ENCODE data around the gene PAX4. TPM values are rescaled to one million over a fixed set of nuclear protein-coding genes. Genes with fewer than 3 reads are reported as not detected.

Gene PAX4
- polyA plus RNA-seq, 1 donor from 2014 or later: not detected

- no peak overlapping the region for H3K27ac ChIP-seq (ENCODE audit: low read length)
- H2AFZ ChIP-seq (ENCODE audit: low read depth, low read length): no peak overlapping the region
- no peaks in the 10 kb centered on the region for H4K20me1 ChIP-seq (ENCODE audit: insufficient read depth)
- no peak overlapping the region for H3K9ac ChIP-seq (ENCODE audit: low read length)
- no peaks in the 10 kb centered on the region for H3K36me3 ChIP-seq (ENCODE audit: insufficient read depth, low read length)
- H3K4me2 ChIP-seq (ENCODE audit: low read length): no peak overlapping the region
- H3K9me2 ChIP-seq (ENCODE audit: insufficient read depth, low read length): no peaks in the 10 kb centered on the region
- no peaks in the 10 kb centered on the region for H3K9me3 ChIP-seq (ENCODE audit: low read length)
- no peak overlapping the region for H3K4me3 ChIP-seq (ENCODE audit: low read length)
- H3F3A ChIP-seq (ENCODE audit: insufficient read depth, low read length, poor library complexity, severe bottlenecking): no peaks in the 10 kb centered on the region
- H3K79me2 ChIP-seq (replicated peaks; ENCODE audit: insufficient read depth, low read length): no peaks in the 10 kb centered on the region
- H3K27me3 ChIP-seq (ENCODE audit: insufficient read depth, low read depth, low read length): no peaks in the 10 kb centered on the region
- TF ChIP-seq EP300 (conservative IDR thresholded peaks at IDR 0.05; ENCODE audit: poor library complexity, severe bottlenecking) (no peak), RAD21 (conservative IDR thresholded peaks at IDR 0.05) (no peak), REST (IDR thresholded peaks at IDR 0.05; ENCODE audit: borderline replicate concordance) (no peak), SMC3 (conservative IDR thresholded peaks at IDR 0.05; ENCODE audit: poor library complexity) (no peak), MXI1 (conservative IDR thresholded peaks at IDR 0.05; ENCODE audit: poor library complexity, severe bottlenecking) (no peak), CTCF (IDR thresholded peaks at IDR 0.05; ENCODE audit: poor library complexity, severe bottlenecking) (no peak), POLR2AphosphoS5 (IDR thresholded peaks at IDR 0.05) (no peak), TAF1 (IDR thresholded peaks at IDR 0.05; ENCODE audit: low read depth) (no peak)
Measured at GRCh38 chr7:127566242-127566641, 51.7 kb downstream of the PAX4 start.

Other genes starting within 250 kb of the PAX4 start
- gene ZNF800, start 225.4 kb downstream of the PAX4 start, polyA plus RNA-seq: 3.6 and 4.2 TPM in 2 replicates
- gene GCC1, start 32.5 kb downstream of the PAX4 start, polyA plus RNA-seq: 6.6 and 9.8 TPM in 2 replicates
- gene ARF5, start 29.7 kb downstream of the PAX4 start, polyA plus RNA-seq: 582 and 673 TPM in 2 replicates
- 5.0 and 6.6 TPM in 2 replicates for gene FSCN3, start 24.4 kb downstream of the PAX4 start, polyA plus RNA-seq
- 37.4 and 42.0 TPM in 2 replicates for gene SND1, start 34.1 kb upstream of the PAX4 start, polyA plus RNA-seq

Data from neural cell (in vitro differentiated cells).